ENCODE data around the gene PIGH.

DNA sequence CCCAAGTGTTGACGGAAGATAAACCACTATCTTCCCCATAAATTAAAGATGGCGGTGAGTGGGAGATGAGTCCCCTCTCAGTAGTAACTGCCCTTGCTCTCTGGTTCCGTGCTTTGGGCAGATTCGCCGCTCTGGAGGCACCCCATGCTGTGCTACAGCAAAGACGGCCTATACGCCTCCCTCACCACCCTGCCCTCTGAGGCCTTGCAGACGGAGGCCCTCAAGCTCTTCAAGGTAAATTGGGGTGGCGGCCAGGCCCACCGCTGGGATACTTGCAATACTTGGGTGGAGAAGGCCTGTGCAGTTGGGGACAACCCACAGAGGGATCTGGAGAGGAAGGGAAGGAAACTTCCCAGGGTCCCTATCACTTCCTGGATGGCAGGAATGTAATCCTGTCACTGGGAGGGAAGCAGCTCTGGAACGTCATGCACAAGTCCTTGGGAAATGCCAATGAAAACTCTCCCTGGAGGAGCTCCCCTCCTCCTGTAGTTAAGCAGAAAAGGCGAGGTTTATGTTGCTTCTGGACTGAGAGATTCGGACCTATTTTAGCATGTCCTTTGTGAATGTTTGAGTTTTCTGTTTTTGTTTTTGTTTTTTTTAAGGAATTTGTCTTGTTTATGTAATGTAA, 22.8 kb downstream of the PIGH start:
- TF ChIP-seq, protein P1, sequence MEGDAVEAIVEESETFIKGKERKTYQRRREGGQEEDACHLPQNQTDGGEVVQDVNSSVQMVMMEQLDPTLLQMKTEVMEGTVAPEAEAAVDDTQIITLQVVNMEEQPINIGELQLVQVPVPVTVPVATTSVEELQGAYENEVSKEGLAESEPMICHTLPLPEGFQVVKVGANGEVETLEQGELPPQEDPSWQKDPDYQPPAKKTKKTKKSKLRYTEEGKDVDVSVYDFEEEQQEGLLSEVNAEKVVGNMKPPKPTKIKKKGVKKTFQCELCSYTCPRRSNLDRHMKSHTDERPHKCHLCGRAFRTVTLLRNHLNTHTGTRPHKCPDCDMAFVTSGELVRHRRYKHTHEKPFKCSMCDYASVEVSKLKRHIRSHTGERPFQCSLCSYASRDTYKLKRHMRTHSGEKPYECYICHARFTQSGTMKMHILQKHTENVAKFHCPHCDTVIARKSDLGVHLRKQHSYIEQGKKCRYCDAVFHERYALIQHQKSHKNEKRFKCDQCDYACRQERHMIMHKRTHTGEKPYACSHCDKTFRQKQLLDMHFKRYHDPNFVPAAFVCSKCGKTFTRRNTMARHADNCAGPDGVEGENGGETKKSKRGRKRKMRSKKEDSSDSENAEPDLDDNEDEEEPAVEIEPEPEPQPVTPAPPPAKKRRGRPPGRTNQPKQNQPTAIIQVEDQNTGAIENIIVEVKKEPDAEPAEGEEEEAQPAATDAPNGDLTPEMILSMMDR (IDR thresholded peaks at IDR 0.05) = no peak
- no peak for TF ChIP-seq POLR2A (IDR thresholded peaks at IDR 0.05)
